Upper lobe of left lung (tissue), 4 donors: ENCODE results near the gene APCDD1.

Source experiments
- EP300 ChIP-seq, 4 donors: sonication (generic); formaldehyde crosslinking; IDR thresholded peaks; one replicate each; pipeline ENCODE4 v1.5.1; 2017; ENCODE audit warnings: antibody characterized with exemption in 4 of 4, control low read depth in 2 of 4
- POLR2A ChIP-seq, 4 donors: fragments of 450-650 bp; IDR thresholded peaks; one replicate each; pipeline ENCODE4 v1.5.1; 2016 to 2017; ENCODE audit warnings: antibody characterized with exemption in 4 of 4, mild to moderate bottlenecking in 2 of 4
- TF ChIP-seq, protein P1 (sequence below), 6 experiments: fragments of 450-650 bp in 4 of 6; fragments of 200-600 bp in 2 of 6; sonication (generic) in 2 of 6; IDR thresholded peaks; one replicate each; pipeline ENCODE4 v1.5.1; 2016 to 2019; ENCODE audit warnings: antibody characterized with exemption in 6 of 6

DNA sequence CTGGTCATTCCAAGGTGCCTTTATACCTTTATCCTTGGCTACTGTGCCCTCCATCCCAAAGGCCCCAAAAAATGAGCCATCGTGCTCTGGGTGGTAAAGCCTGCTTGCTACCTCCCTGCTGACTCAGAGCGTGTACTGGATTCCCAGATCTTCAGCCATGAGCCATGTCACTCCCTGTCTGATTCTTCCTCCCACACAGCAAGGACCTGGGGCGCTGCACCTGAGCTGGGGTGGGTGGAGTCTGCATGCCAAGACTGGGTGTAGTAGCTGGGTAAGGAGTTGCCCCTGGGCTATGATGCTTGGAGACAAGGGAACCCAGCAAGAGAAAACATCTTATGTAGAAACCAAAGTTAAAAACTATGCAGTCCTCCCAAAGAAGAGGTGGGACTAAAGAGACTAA, 37.2 kb upstream of the APCDD1 start:
- TF ChIP-seq, protein P1, sequence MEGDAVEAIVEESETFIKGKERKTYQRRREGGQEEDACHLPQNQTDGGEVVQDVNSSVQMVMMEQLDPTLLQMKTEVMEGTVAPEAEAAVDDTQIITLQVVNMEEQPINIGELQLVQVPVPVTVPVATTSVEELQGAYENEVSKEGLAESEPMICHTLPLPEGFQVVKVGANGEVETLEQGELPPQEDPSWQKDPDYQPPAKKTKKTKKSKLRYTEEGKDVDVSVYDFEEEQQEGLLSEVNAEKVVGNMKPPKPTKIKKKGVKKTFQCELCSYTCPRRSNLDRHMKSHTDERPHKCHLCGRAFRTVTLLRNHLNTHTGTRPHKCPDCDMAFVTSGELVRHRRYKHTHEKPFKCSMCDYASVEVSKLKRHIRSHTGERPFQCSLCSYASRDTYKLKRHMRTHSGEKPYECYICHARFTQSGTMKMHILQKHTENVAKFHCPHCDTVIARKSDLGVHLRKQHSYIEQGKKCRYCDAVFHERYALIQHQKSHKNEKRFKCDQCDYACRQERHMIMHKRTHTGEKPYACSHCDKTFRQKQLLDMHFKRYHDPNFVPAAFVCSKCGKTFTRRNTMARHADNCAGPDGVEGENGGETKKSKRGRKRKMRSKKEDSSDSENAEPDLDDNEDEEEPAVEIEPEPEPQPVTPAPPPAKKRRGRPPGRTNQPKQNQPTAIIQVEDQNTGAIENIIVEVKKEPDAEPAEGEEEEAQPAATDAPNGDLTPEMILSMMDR (IDR thresholded peaks at IDR 0.05) = no peak
- no peak for TF ChIP-seq POLR2A (IDR thresholded peaks at IDR 0.05)
- no peak for TF ChIP-seq EP300 (IDR thresholded peaks at IDR 0.05)
